IMR-90 (cell line): Measurements from ENCODE around the gene MTA2.

Experiments used
- CTCF ChIP-seq: conservative IDR thresholded peaks from 2 replicates; pipeline ENCODE4 v1.5.1; 2012; ENCODE audit warnings: mild to moderate bottlenecking, low read depth, low read length, improper control_type of control experiment
- MAZ ChIP-seq: IDR thresholded peaks from 2 replicates; pipeline ENCODE4 v1.6.1; 2012; ENCODE audit warnings: low read depth, mild to moderate bottlenecking, low read length, improper control_type of control experiment, moderate library complexity, borderline replicate concordance
- RAD21 ChIP-seq: IDR thresholded peaks from 2 replicates; pipeline ENCODE4 v1.6.1; 2012; ENCODE audit warnings: low read length, improper control_type of control experiment
- RFX5 ChIP-seq: IDR thresholded peaks from 2 replicates; pipeline ENCODE4 v1.8.0; 2012; ENCODE audit warnings: low read depth, mild to moderate bottlenecking, low read length, moderate library complexity
- USF2 ChIP-seq: fragments of 150-350 bp; IDR thresholded peaks from 2 replicates; pipeline ENCODE4 v1.6.1; 2017; ENCODE audit warnings: mild to moderate bottlenecking, antibody characterized with exemption, low read length, low read depth

GRCh38 chr11:62614275-62614674 is 12.6 kb upstream of the MTA2 start:
- no peak for TF ChIP-seq CTCF
- TF ChIP-seq MAZ = no peak
- TF ChIP-seq USF2 = no peak
- TF ChIP-seq RAD21 = no peak
- no peak for TF ChIP-seq RFX5
